Measurements from ENCODE around the gene DUS2.
"Not testable (repeated sequence)": the region's sequence is repeated elsewhere in the genome, so short reads cannot be mapped to it uniquely, and the experiment has no call there.

DNA sequence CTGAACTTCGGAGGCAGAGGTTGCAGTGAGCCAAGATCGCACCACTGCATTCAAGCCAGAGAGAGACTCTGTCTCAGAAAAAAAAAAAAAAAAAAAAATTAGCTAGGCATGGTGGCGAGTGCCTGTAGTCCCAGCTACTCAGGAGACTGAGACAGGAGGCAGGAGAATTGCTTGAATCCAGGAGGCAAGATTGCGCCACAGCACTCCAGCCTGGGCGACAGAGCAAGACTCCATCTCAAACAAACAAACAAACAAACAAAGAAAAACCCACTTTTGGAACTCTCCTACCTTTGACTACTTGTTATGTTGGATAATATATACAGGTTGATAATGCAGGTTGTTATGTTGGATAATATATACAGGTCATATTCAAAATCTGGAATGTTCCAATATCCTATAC is 97.4 kb downstream of the DUS2 start:
- TF ChIP-seq, protein P1, sequence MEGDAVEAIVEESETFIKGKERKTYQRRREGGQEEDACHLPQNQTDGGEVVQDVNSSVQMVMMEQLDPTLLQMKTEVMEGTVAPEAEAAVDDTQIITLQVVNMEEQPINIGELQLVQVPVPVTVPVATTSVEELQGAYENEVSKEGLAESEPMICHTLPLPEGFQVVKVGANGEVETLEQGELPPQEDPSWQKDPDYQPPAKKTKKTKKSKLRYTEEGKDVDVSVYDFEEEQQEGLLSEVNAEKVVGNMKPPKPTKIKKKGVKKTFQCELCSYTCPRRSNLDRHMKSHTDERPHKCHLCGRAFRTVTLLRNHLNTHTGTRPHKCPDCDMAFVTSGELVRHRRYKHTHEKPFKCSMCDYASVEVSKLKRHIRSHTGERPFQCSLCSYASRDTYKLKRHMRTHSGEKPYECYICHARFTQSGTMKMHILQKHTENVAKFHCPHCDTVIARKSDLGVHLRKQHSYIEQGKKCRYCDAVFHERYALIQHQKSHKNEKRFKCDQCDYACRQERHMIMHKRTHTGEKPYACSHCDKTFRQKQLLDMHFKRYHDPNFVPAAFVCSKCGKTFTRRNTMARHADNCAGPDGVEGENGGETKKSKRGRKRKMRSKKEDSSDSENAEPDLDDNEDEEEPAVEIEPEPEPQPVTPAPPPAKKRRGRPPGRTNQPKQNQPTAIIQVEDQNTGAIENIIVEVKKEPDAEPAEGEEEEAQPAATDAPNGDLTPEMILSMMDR (conservative IDR thresholded peaks at IDR 0.05 in 1 of 2, IDR thresholded peaks at IDR 0.05 in 1 of 2; ENCODE audit: extremely low read depth in 1 of 2, insufficient read depth in 1 of 2, low read depth in 1 of 2, low read length in 2 of 2): not testable (repeated sequence)
- TF ChIP-seq EZH2 (IDR thresholded peaks at IDR 0.05; ENCODE audit: borderline replicate concordance, low read length): not testable (repeated sequence)

All from mammary epithelial cell (primary cell).